CD4-positive, alpha-beta T cell treated with Interleukin-17A for 4 hours (primary cell): ENCODE measurements around the gene SHC4.
"Not testable (repeated sequence)": the region's sequence is repeated elsewhere in the genome, so short reads cannot be mapped to it uniquely, and the experiment has no call there.

Experiments
- DNase-seq: peaks from one replicate; pipeline ENCODE4 v3.0.0-alpha.2; 2020; ENCODE audit warnings: mixed read lengths

SHC4 gene

GRCh38 chr15:48790466-48791115 is 173.1 kb downstream of the SHC4 start:
- DNase-seq: not testable (repeated sequence)

- no peak for DNase-seq
These were observed 178.0 kb downstream of the SHC4 start for GRCh38 chr15:48785712-48786111.

- no peak for DNase-seq
These were observed 178.5 kb downstream of the SHC4 start for GRCh38 chr15:48785195-48785594.

GRCh38 chr15:48784756-48785155 is 179.0 kb downstream of the SHC4 start:
- DNase-seq: no peak

- no peak for DNase-seq
These were observed 180.8 kb downstream of the SHC4 start for GRCh38 chr15:48782911-48783310.

DNA sequence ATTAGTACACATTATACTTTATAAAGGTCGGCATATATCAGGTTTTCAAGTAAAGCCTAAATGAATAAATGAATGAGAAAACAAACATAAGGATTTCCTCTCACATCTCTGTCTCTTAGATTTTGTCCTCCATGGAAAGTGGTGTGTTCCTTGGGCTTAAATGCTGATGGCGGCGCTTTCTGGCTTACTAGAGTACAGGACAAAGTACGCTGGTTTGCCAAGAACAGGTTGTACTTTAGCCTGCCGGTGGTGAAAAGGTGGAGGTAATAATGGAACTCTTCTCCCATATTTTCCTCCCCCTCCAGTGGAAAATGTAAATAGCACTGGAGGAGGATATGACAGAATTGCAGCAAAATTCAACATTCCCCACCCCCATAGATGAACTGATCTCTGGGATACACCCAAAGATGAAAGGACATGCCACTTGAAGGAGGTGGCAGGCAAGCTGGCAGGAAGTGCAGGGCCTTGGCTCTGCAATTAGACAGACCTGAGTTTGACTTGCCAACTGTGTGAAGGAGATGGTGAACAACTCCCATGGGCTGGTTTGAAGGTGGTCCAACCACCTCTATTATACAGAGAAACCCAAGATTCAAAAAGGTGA is 182.1 kb downstream of the SHC4 start:
- no peak for DNase-seq

GRCh38 chr15:48781017-48781416 is 182.7 kb downstream of the SHC4 start:
- no peak for DNase-seq

- no peak for DNase-seq
These were observed 185.4 kb downstream of the SHC4 start for GRCh38 chr15:48778331-48778730.

- no peak for DNase-seq
These were observed 185.9 kb downstream of the SHC4 start for GRCh38 chr15:48777645-48778330.

GRCh38 chr15:48775546-48775945 is 188.2 kb downstream of the SHC4 start:
- DNase-seq: no peak

DNA sequence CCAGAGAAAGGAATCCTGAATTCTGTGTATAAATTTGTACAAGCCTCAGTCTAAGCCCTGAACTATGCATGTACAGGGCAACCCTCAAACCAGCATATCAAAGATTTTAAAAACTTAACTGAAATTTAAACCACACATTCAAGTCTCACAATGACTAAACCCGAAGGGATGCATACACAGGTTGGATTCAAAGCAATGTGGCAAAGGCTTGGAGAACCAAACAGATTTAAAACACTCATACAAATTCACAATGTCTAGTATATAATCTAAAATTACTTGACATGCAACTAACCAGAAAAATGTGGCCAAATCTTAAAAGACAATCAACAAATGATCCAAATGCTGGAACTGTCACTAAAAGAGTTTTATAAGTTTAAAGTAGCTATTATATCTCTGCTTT is 189.2 kb downstream of the SHC4 start:
- no peak for DNase-seq
